Measurements from ENCODE around the gene PTDSS2.

PTDSS2 gene

DNA sequence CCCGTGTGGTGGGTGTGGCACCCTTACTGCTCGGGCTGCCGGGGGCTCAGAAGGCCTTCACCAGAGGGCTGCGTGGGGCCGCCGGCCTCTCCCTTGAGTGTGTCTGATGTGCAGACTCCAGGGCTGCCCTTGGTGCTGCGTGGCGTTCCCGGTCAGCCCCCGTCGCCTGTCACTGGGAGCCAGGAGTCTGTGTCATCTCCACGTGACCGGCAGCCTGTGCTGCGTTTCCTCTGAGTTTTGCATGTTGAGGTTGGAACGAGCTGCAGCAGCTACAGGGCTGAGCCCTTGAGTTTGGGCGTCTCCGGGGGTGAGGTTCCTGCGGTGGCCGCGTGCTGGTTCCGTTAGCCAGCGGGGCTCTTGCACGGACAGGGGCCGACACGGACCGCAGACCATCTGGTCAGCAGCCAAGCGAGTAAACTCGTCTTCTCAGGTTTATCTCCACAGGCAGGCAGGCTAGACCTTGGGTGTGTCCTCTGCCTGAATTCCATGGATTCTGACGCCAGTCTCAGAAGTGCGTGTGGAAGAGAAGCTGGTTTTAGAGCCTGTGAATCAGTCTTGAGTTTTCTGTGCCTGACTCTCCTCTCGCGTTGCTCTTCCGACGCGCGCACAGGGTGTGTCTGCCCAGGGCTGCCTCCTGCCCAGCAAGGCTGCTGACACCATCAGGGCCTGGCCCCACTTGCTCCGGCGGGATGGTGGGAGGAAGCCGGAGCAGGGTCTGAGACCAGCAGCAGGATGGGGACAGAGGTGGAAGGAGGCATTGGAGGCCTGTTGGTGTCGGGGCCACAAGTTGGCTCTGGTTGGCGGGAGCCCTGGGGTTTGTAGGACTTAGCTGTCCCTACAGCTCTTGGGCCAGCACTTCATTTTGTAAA is 10.5 kb downstream of the PTDSS2 start:
- TF ChIP-seq POLR2A (IDR thresholded peaks at IDR 0.05; ENCODE audit: extremely low read depth, insufficient read length), result no peak
- no peak for TF ChIP-seq MYC (IDR thresholded peaks at IDR 0.05; ENCODE audit: low read depth, low read length)
- TF ChIP-seq MAX (IDR thresholded peaks at IDR 0.05; ENCODE audit: low read depth, low read length), result no peak
- no peak for TF ChIP-seq CTCF (IDR thresholded peaks at IDR 0.05; ENCODE audit: low read depth, low read length)
- H3K4me3 ChIP-seq (ENCODE audit: low read depth, low read length), result no peak overlapping the region
- DNase-seq (ENCODE audit: low read depth), result no peak

- H3K4me3 ChIP-seq (ENCODE audit: low read depth, low read length), result no peak overlapping the region
- DNase-seq (ENCODE audit: low read depth), result no peak
- no peak for TF ChIP-seq POLR2A (IDR thresholded peaks at IDR 0.05; ENCODE audit: extremely low read depth, insufficient read length)
Observed at GRCh38 chr11:461626-462025, 11.5 kb downstream of the PTDSS2 start.

GRCh38 chr11:462107-462890 is 12.2 kb downstream of the PTDSS2 start:
- no peak for DNase-seq (ENCODE audit: low read depth)
- no peak for TF ChIP-seq POLR2A (IDR thresholded peaks at IDR 0.05; ENCODE audit: extremely low read depth, insufficient read length)
- no peak for TF ChIP-seq CTCF (IDR thresholded peaks at IDR 0.05; ENCODE audit: low read depth, low read length)
- TF ChIP-seq MAX (IDR thresholded peaks at IDR 0.05; ENCODE audit: low read depth, low read length), result no peak
- no peak for TF ChIP-seq MYC (IDR thresholded peaks at IDR 0.05; ENCODE audit: low read depth, low read length)
- H3K4me3 ChIP-seq (ENCODE audit: low read depth, low read length), result no peak overlapping the region

DNA sequence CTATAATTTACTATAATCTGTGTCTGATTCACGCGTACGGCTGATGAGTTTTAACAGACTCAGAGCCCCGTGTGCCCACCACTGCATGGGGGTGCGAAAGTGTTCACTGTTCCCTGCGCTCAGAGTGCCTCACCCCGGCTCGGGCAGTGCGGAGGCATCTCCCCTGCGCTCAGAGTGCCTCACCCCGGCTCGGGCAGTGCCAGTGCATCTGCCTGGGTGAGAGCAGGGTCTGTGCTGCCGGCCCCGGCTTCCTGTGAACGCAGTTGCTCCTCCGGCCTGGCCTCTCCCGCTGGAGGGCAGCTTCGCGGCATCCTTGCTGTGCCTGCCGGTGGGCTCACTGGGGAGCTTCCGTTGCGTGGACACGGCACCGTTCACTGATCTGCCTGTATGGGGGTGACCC is 14.2 kb downstream of the PTDSS2 start:
- TF ChIP-seq MAX (IDR thresholded peaks at IDR 0.05; ENCODE audit: low read depth, low read length) (no peak), MYC (IDR thresholded peaks at IDR 0.05; ENCODE audit: low read depth, low read length) (no peak), CTCF (IDR thresholded peaks at IDR 0.05; ENCODE audit: low read depth, low read length) (no peak)
- no peak overlapping the region for H3K4me3 ChIP-seq (ENCODE audit: low read depth, low read length)
- no peak for DNase-seq (ENCODE audit: low read depth)

GRCh38 chr11:465896-466530 is 15.9 kb downstream of the PTDSS2 start:
- no peak overlapping the region for H3K4me3 ChIP-seq (ENCODE audit: low read depth, low read length)
- DNase-seq (ENCODE audit: low read depth), result no peak
- no peak for TF ChIP-seq POLR2A (IDR thresholded peaks at IDR 0.05; ENCODE audit: extremely low read depth, insufficient read length)
- no peak for TF ChIP-seq MYC (IDR thresholded peaks at IDR 0.05; ENCODE audit: low read depth, low read length)
- no peak for TF ChIP-seq MAX (IDR thresholded peaks at IDR 0.05; ENCODE audit: low read depth, low read length)
- TF ChIP-seq CTCF (IDR thresholded peaks at IDR 0.05; ENCODE audit: low read depth, low read length), result no peak

DNA sequence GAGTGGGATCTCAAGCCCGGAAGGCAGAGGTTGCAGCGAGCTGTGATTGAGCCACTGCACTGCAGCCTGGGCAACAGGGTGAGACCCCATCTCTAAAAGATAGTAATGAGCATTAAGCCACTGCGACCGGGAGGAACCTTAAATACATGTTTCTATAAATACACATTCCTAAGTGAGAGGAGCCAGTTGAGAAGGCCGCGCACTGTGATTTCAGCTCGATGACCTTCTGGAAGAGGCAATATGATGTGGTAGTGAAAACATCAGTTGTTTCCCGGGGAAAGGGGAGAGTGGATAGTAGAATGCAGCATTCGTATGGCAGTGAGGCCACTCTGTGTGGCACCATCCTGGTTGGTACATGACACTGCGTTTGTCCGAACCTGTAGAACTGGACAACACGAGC is 18.0 kb downstream of the PTDSS2 start:
- no peak for TF ChIP-seq POLR2A (IDR thresholded peaks at IDR 0.05; ENCODE audit: extremely low read depth, insufficient read length)
- TF ChIP-seq MAX (IDR thresholded peaks at IDR 0.05; ENCODE audit: low read depth, low read length), result no peak
- no peak for TF ChIP-seq CTCF (IDR thresholded peaks at IDR 0.05; ENCODE audit: low read depth, low read length)
- no peak for TF ChIP-seq MYC (IDR thresholded peaks at IDR 0.05; ENCODE audit: low read depth, low read length)
- no peak for DNase-seq (ENCODE audit: low read depth)
- H3K4me3 ChIP-seq (ENCODE audit: low read depth, low read length), result no peak overlapping the region

Measured in NB4 (cell line).